ENCODE results near the gene RHBDL1.

DNA sequence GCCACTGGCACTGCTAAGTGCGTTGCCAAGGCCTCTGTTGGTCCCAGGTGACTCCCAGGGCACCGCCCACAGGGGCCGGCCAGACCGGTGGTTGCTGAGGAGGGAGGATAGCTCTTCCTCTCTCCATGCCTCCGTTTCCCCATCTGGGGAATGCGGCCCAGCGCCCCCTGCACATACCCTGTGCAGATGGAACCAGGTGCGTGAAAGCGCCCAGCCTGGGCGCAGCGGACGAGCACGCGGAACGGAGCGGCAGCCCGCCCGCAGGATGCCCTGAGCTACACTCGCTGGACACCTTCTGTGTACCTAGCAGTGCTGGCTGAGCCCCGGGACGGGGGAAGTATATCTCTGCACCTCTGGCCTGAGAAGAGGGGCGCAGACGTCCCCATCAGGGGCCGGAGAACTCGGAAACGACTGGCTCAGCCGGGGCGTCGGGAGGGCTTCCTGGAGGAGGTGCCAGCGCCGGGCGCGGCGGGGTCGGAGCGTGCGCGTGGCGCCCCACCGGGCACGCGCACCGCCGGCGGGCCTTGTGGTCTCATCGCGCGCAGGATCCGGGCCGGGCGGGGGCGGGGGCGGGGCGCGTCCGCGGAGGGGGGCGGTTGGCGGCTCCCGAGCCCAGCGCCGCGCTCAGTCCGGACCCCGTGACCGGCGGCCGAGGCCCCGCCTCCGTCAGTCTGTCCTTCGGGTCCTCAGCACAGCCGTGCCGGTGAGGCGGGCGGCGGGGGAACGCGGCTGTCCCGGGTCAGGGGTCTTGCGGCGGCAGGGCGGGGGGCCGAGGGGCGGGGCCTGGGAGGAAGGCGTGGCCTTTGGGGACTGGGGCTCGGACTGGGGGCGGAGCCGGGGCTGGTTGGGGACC is 51.2 kb downstream of the RHBDL1 start, which contains the start of the genes CCDC78 and HAGHL:
- TF ChIP-seq CTCF (IDR thresholded peaks at IDR 0.05) (0 out of 2 replicates have a peak, but pooled peaks have one; percentile 7), ZFX (IDR thresholded peaks at IDR 0.05; ENCODE audit: borderline replicate concordance) (no peak)

Data from 22Rv1 (cell line).